Mesenchymal stem cell (in vitro differentiated cells and primary cell): ENCODE results near the gene RRBP1.
A peak's percentile ranks its signal among the peaks of the same experiment; 100 is the strongest.

ENCODE experiments used
- DNase-seq: peaks from one replicate; pipeline ENCODE4 v3.0.0-alpha.2; 2013
- H2AFZ ChIP-seq: one replicate; pipeline ENCODE4 v1.6.1; 2013; ENCODE audit warnings: low read depth, mild to moderate bottlenecking, control low read depth, inconsistent platforms, low read length, moderate library complexity
- H2AK5ac ChIP-seq: 2 replicates; pipeline ENCODE4 v1.6.1; 2013; ENCODE audit warnings: low read length, moderate library complexity, mild to moderate bottlenecking, inconsistent platforms; ENCODE audit not compliant: severe bottlenecking
- H2BK120ac ChIP-seq: one replicate; pipeline ENCODE4 v1.6.1; 2013; ENCODE audit warnings: low read depth, mild to moderate bottlenecking, inconsistent platforms, low read length, moderate library complexity
- H2BK12ac ChIP-seq, 2 experiments: one replicate each; pipeline ENCODE4 v1.6.1; 2013; ENCODE audit warnings: inconsistent platforms in 2 of 2, low read length in 2 of 2, mild to moderate bottlenecking in 2 of 2, moderate library complexity in 2 of 2, control low read depth in 1 of 2
- H2BK15ac ChIP-seq: one replicate; pipeline ENCODE4 v1.6.1; 2013; ENCODE audit warnings: mild to moderate bottlenecking, low read depth, inconsistent platforms; ENCODE audit not compliant: poor library complexity, severe bottlenecking
- H2BK5ac ChIP-seq: 2 replicates; pipeline ENCODE4 v1.6.1; 2013; ENCODE audit warnings: low read depth, mild to moderate bottlenecking, low read length, control low read depth, inconsistent platforms; ENCODE audit not compliant: poor library complexity, severe bottlenecking
- H3K14ac ChIP-seq, 2 experiments: one replicate each; pipeline ENCODE4 v1.6.1; 2013; ENCODE audit warnings: inconsistent platforms in 2 of 2, low read length in 2 of 2, control low read depth in 1 of 2, mild to moderate bottlenecking in 1 of 2, moderate library complexity in 1 of 2
- H3K18ac ChIP-seq, 2 experiments: one replicate each; pipeline ENCODE4 v1.6.1; 2013; ENCODE audit warnings: inconsistent platforms in 2 of 2, low read length in 2 of 2, control low read depth in 1 of 2, low read depth in 1 of 2, mild to moderate bottlenecking in 1 of 2
- H3K23ac ChIP-seq, 2 experiments: one replicate each; pipeline ENCODE4 v1.6.1; 2013; ENCODE audit warnings: inconsistent platforms in 2 of 2, low read length in 2 of 2, mild to moderate bottlenecking in 2 of 2, moderate library complexity in 2 of 2, control low read depth in 1 of 2
- H3K27ac ChIP-seq: 2 replicates; pipeline ENCODE4 v1.5.1; 2013; ENCODE audit warnings: mild to moderate bottlenecking, moderate library complexity, low read length, control low read depth, inconsistent platforms; ENCODE audit not compliant: poor library complexity, severe bottlenecking
- H3K27me3 ChIP-seq, 2 experiments: 2 replicates each; pipeline versions ENCODE4 v1.6.1 to v1.7.0; 2013; ENCODE audit warnings: low read length in 2 of 2, mild to moderate bottlenecking in 2 of 2, moderate library complexity in 2 of 2, control low read depth in 1 of 2, inconsistent platforms in 1 of 2; ENCODE audit not compliant: control insufficient read depth in 1 of 2, insufficient read depth in 1 of 2
- H3K36me3 ChIP-seq, 2 experiments: 2 replicates each; pipeline versions ENCODE4 v1.6.1 to v1.7.0; 2013; ENCODE audit warnings: low read length in 2 of 2, control low read depth in 1 of 2, inconsistent platforms in 1 of 2, low read depth in 1 of 2, mild to moderate bottlenecking in 1 of 2; ENCODE audit not compliant: insufficient read depth in 2 of 2, control insufficient read depth in 1 of 2
- H3K4ac ChIP-seq, 2 experiments: one replicate each; pipeline ENCODE4 v1.6.1; 2013; ENCODE audit warnings: inconsistent platforms in 2 of 2, low read length in 2 of 2, mild to moderate bottlenecking in 2 of 2, moderate library complexity in 2 of 2, control low read depth in 1 of 2, low read depth in 1 of 2
- H3K4me1 ChIP-seq: 2 replicates; pipeline ENCODE4 v1.6.1; 2013; ENCODE audit warnings: low read depth, low read length, control low read depth; ENCODE audit not compliant: control insufficient read depth, insufficient read depth
- H3K4me2 ChIP-seq: 2 replicates; pipeline ENCODE4 v1.6.1; 2013; ENCODE audit warnings: low read length, mild to moderate bottlenecking, inconsistent platforms; ENCODE audit not compliant: poor library complexity, severe bottlenecking
- H3K4me3 ChIP-seq, 2 experiments: 2 replicates each; pipeline versions ENCODE4 v1.5.1 to v1.7.0; 2013; ENCODE audit warnings: low read length in 2 of 2, mild to moderate bottlenecking in 2 of 2, control low read depth in 1 of 2, low read depth in 1 of 2; ENCODE audit not compliant: insufficient read depth in 1 of 2
- H3K79me1 ChIP-seq: replicated peaks from 2 replicates; pipeline ENCODE4 v1.6.1; 2013; ENCODE audit warnings: mild to moderate bottlenecking, control low read depth, low read length, inconsistent platforms; ENCODE audit not compliant: poor library complexity, severe bottlenecking
- H3K9ac ChIP-seq: 2 replicates; pipeline ENCODE4 v1.7.0; 2013; ENCODE audit warnings: mild to moderate bottlenecking, low read length, moderate library complexity
- H3K9me3 ChIP-seq: 2 replicates; pipeline ENCODE4 v1.7.0; 2013; ENCODE audit warnings: mild to moderate bottlenecking, low read length; ENCODE audit not compliant: control insufficient read depth
- H4K8ac ChIP-seq: one replicate; pipeline ENCODE4 v1.6.1; 2013; ENCODE audit warnings: inconsistent platforms, mild to moderate bottlenecking, low read length, moderate library complexity
- H4K91ac ChIP-seq: one replicate; pipeline ENCODE4 v1.6.1; 2013; ENCODE audit warnings: mild to moderate bottlenecking, low read length, inconsistent platforms
- WGBS: methylation state at CpG from one replicate; pipeline ENCODE4 v1.1.7; 2013; ENCODE audit warnings: mixed read lengths; 5-methylcytosine and 5-hydroxymethylcytosine counted together

RRBP1 gene

GRCh38 chr20:17727351-17727750 is 45.3 kb upstream of the RRBP1 start:
- Histone ChIP-seq H3K4me3 (no peak overlapping the region), H3K4ac (no peak overlapping the region), H3K9me3 (no peaks in the 10 kb centered on the region), H4K91ac (no peak overlapping the region), H3K27ac (no peak overlapping the region), H2BK5ac (no peak overlapping the region), H2AK5ac (no peak overlapping the region), H2BK12ac (no peak overlapping the region), H3K36me3 (no peaks in the 10 kb centered on the region), H2BK120ac (no peak overlapping the region), H3K9ac (no peak overlapping the region), H4K8ac (no peak overlapping the region), H3K4me2 (no peak overlapping the region), H3K18ac (no peak overlapping the region), H3K23ac (no peak overlapping the region), H3K4me1 (no peaks in the 10 kb centered on the region), H2AFZ (no peak overlapping the region), H3K79me1 (no peaks in the 10 kb centered on the region), H2BK15ac (no peak overlapping the region), H3K14ac (no peak overlapping the region), H3K27me3 (peaks cover 9 to 46% of the 10 kb centered on the region in 2 experiments)
- WGBS = 94% methylated on average over 10 of the region's 10 CpGs
- DNase-seq = no peak

GRCh38 chr20:17726902-17727301 is 44.9 kb upstream of the RRBP1 start:
- H3K18ac ChIP-seq = no peak overlapping the region
- no peak overlapping the region for H3K4ac ChIP-seq
- H3K27me3 ChIP-seq = peaks cover 11 to 50% of the 10 kb centered on the region in 2 experiments
- H3K36me3 ChIP-seq = no peaks in the 10 kb centered on the region
- no peak overlapping the region for H2BK12ac ChIP-seq
- H2AFZ ChIP-seq = no peak overlapping the region
- no peak overlapping the region for H3K4me3 ChIP-seq
- no peak overlapping the region for H4K8ac ChIP-seq
- no peak overlapping the region for H3K27ac ChIP-seq
- no peaks in the 10 kb centered on the region for H3K4me1 ChIP-seq
- no peak overlapping the region for H4K91ac ChIP-seq
- no peak overlapping the region for H2BK15ac ChIP-seq
- 66% methylated on average over 4 of the region's 4 CpGs for WGBS
- no peaks in the 10 kb centered on the region for H3K9me3 ChIP-seq
- no peak overlapping the region for H3K23ac ChIP-seq
- H3K9ac ChIP-seq = no peak overlapping the region
- no peak overlapping the region for H2BK5ac ChIP-seq
- no peak overlapping the region for H3K14ac ChIP-seq
- H3K79me1 ChIP-seq = no peaks in the 10 kb centered on the region
- DNase-seq = no peak
- no peak overlapping the region for H2BK120ac ChIP-seq
- no peak overlapping the region for H3K4me2 ChIP-seq
- no peak overlapping the region for H2AK5ac ChIP-seq

DNA sequence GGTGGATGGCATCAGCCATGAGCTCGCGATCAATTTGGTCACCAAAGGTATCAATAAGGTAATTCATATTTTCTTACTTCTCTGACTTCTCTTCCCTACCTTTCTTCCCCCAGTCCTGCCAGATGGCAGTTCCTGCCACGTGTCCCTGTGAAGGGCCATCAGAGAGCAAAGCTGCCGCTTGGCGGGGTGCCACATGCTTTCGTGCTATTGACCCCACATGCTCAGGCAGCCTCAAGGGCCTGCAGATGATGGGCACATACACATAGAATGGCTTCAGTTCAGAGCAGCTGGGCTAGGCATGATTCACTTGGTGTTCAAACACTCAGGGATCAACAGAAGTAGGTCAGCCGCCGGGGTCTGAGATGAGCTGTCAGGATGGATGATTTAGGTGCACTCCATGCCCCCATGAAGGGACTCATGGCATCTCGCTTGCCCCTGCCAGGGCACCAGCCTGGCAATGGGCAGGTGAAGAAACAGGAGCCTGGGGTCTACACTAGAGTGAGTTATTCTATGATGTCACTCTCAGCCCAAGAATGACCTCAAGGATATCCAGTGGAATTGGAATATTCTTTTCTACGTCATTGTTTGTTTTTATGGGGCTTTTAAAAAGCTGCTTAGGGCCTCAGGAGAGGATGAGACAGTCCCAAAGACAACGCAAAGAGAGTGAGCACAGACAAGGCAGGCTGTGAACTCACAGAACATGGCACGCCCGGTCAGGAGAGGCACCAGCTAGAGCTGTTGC is 43.2 kb upstream of the RRBP1 start:
- no peak overlapping the region for H4K91ac ChIP-seq
- no peak overlapping the region for H2BK12ac ChIP-seq
- H2BK5ac ChIP-seq = no peak overlapping the region
- H4K8ac ChIP-seq = no peak overlapping the region
- no peaks in the 10 kb centered on the region for H3K79me1 ChIP-seq
- no peak overlapping the region for H3K4me3 ChIP-seq
- no peak overlapping the region for H2AFZ ChIP-seq
- H3K27ac ChIP-seq = no peak overlapping the region
- H2BK15ac ChIP-seq = no peak overlapping the region
- no peak overlapping the region for H2AK5ac ChIP-seq
- H3K23ac ChIP-seq = no peak overlapping the region
- peaks cover 12 to 51% of the 10 kb centered on the region in 2 experiments for H3K27me3 ChIP-seq
- H3K4ac ChIP-seq = no peak overlapping the region
- H3K4me1 ChIP-seq = no peaks in the 10 kb centered on the region
- peak overlapping the region in 1 of 2 experiments; percentile 38 for H3K14ac ChIP-seq
- H2BK120ac ChIP-seq = no peak overlapping the region
- H3K4me2 ChIP-seq = no peak overlapping the region
- H3K36me3 ChIP-seq = no peaks in the 10 kb centered on the region
- WGBS = 85% methylated on average over 13 of the region's 13 CpGs
- H3K9me3 ChIP-seq = no peaks in the 10 kb centered on the region
- no peak overlapping the region for H3K9ac ChIP-seq
- DNase-seq = no peak
- H3K18ac ChIP-seq = no peak overlapping the region

DNA sequence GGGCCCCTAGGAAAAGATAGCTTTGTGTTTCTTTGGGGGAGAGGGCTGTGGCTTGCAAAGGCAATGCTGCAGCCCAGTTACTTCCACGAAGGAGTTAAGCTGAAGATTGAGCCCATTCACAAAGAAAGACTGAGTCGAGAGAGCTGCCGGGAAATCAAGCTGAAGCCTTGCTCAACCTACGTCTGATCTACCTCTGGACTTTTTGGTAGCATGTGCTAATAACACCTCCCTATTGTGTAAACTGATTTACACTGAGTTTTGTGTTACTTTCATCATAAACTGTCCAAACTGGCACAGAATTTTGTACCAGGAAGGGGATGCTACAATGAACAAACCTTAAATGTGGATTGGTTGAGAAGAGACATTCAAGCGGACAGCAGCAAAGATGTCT is 41.3 kb upstream of the RRBP1 start:
- DNase-seq = no peak
- Histone ChIP-seq H2BK5ac (no peak overlapping the region), H2BK120ac (no peak overlapping the region), H2AK5ac (no peak overlapping the region), H3K4me3 (no peak overlapping the region), H3K9ac (no peak overlapping the region), H2BK15ac (no peak overlapping the region), H3K23ac (no peak overlapping the region), H3K36me3 (no peaks in the 10 kb centered on the region), H4K91ac (no peak overlapping the region), H3K18ac (no peak overlapping the region), H2AFZ (no peak overlapping the region), H3K4me1 (no peaks in the 10 kb centered on the region), H3K4me2 (no peak overlapping the region), H3K27me3 (peaks cover 12 to 36% of the 10 kb centered on the region in 2 experiments), H3K14ac (no peak overlapping the region), H3K79me1 (no peaks in the 10 kb centered on the region), H3K4ac (no peak overlapping the region), H3K9me3 (no peaks in the 10 kb centered on the region), H4K8ac (no peak overlapping the region), H2BK12ac (no peak overlapping the region), H3K27ac (no peak overlapping the region)
- WGBS = 95% methylated on average over 4 of the region's 5 CpGs
